ENCODE results near the gene TSR3.
A peak's percentile ranks its signal among the peaks of the same experiment; 100 is the strongest.

TSR3 gene

DNA sequence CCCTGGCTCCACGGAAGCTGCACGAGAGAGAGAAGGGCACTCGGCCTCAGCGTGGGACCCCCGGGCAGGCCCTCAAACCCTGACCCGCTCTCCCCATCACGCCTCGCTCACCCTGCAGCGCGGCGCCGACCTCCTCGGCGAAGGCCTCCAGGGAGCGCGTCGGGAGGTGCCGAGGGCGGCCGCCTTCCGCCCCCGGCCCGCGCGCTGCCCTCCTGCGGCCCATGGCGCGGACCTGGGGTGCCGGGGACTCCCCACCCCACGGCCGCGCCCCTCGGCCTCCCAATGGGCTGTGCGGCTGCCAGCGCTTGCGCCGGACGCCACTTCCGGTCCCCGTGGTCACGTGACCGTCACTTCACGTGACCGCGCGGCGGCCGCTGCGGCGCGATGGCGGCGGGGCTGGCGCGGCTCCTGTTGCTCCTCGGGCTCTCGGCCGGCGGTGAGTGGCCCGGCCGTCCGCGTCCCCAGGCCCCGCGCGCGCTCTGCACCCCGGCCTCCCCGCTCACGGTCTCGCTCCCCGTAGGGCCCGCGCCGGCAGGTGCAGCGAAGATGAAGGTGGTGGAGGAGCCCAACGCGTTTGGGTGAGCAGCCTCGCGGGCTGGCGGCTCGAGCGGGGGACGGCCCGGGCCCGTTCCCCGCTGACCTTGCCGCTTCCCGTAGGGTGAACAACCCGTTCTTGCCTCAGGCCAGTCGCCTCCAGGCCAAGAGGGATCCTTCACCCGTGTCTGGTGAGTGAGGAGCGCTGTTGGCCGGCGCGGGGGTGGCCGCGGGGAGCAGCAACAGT is at the start of gene TSR3, which contains the start of gene GNPTG:
TSS of gene TSR3 (minus strand) at position 297 of the 781 bp plus-strand sequence. CDS start at position 223, 74 bp downstream.
TSS of gene GNPTG (plus strand) at position 350 of the 781 bp plus-strand sequence. CDS start at position 385, 35 bp downstream.
- DNase-seq (ENCODE audit: low read depth), result peak; percentile 80

GRCh38 chr16:1401061-1401757 is 49.5 kb upstream of the TSR3 start:
- no peak for DNase-seq (ENCODE audit: low read depth)

DNA sequence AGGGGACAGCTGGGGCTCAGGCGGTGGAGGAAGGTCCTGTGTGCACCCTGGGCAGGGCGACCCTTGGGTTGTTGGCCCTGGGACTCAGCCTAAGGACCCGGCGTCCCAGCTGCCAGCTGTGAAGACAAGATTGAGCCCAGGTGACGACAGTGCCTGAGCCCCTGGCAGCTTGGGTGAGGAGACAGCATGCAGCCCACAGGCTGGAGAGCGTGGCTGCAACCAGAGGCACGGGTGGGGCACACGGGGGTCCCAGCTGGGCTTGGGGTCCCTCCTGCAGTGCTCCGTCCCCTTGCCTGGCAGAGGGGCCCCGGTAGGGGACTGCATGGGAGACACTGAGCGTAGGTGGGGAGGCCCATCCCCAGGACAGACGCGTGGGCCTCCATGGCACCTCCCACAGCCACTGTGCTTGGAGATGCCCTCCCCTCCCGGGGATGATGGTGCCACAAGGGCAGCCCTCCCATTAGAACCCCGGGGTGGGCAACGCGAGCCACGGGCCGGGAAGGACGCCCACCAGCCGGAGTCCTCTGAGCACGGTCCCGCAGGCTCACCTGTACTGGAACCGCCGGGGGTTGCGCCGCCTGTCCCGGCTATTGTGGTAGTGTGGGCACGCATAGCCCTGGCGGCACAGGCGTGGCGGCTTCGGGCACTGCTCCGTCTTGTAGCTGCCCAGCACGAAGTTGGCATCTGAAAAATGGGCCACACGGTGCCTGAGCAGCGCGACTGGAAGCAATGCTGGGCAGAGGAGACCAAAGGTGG is 47.3 kb upstream of the TSR3 start:
- DNase-seq (ENCODE audit: low read depth), result no peak

- no peak for DNase-seq (ENCODE audit: low read depth)
Observed at GRCh38 chr16:1398351-1398750, 46.7 kb upstream of the TSR3 start.

- no peak for DNase-seq (ENCODE audit: low read depth)
Observed at GRCh38 chr16:1397779-1398178, 46.1 kb upstream of the TSR3 start.

GRCh38 chr16:1395444-1396031 is 43.9 kb upstream of the TSR3 start:
- DNase-seq (ENCODE audit: low read depth), result no peak

- no peak for DNase-seq (ENCODE audit: low read depth)
Observed at GRCh38 chr16:1394367-1394951, 42.8 kb upstream of the TSR3 start.

GRCh38 chr16:1393613-1394176 is 42.0 kb upstream of the TSR3 start:
- DNase-seq (ENCODE audit: low read depth), result no peak

GRCh38 chr16:1392826-1393225 is 41.1 kb upstream of the TSR3 start:
- no peak for DNase-seq (ENCODE audit: low read depth)

DNA sequence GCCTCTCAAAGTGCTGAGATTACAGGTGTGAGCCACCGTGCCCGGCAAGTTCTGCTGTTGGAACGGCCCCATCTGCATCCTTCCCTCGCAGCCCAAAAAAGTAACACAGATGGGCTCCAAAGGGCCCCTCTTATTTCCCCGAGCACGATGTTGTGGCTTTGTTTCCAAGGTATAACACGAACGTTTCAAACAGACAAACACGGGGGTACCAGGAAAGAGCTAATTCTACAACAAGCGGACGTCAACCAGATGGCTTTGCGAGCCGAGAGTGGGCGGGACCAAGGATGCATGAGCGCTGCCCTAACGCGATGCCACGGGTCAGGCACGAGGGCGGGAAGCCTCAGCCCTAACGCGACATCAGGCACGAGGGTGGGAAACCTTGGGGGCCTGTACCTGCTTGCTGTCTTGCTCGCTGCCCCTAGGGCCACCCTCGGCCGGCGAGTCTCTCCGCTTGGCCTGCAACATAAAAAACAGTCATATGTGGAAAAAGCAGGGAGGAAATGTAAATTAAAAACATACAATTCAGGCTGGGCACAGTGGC is 38.6 kb upstream of the TSR3 start:
- no peak for DNase-seq (ENCODE audit: low read depth)

DNA sequence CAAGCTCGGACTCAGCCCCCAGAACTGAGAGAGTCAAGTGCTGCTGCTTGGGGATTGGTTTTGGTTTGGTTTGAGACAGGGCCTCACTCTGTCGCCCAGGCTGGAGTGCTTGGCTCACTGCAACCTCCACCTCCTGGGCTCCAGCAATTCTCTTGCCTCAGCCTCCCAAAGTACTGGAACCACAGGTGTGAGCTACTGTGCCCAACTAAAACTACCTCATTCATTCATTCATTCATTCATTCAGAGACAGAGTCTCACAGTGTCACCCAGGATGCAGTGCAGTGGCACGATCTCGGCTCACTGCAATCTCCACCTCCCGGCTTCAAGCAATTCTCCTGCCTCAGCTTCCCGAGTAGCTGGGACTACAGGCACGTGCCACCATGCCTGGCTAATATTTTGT is 38.1 kb upstream of the TSR3 start:
- no peak for DNase-seq (ENCODE audit: low read depth)

DNA sequence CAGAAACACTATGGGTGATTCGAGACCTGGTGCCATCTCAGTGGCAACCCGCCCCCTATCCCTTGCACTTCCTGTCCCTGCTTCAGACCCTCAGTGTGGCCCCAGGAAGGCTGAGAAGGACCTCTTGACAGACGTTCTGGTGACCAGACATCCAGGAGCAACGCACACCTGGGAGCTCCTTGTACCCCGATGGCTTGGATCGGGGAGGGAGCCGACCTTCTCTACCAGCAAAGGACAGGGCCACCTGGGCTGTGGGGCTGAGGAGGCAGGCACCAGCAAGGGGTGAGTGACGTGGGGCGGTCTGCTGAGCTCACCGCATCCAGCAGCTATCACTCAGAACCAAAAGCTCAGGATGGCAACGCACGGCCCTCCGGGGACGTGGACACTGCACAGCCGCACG is 35.7 kb upstream of the TSR3 start:
- no peak for DNase-seq (ENCODE audit: low read depth)

DNA sequence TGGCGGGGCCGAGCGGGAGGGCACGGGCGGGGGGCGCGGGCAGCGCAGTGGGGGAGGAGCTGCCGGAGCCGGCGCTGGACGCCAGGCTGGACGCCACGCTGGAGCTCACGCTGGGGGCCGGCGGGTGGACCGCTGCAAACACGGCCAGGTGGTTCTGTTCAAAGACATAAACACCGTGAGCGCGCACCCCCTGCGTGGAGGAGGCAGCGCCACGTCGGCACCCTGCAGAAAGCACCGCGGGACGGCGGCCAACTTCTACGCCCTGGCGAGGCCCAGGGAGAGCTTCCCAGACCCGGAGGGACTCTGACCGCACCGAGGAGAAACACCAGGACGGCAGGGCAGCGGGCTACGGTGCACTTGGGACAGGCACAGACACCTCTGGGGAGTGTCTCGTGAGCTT is 33.6 kb upstream of the TSR3 start:
- no peak for DNase-seq (ENCODE audit: low read depth)

- DNase-seq (ENCODE audit: low read depth), result no peak
Observed at GRCh38 chr16:1383556-1383955, 31.9 kb upstream of the TSR3 start.

DNA sequence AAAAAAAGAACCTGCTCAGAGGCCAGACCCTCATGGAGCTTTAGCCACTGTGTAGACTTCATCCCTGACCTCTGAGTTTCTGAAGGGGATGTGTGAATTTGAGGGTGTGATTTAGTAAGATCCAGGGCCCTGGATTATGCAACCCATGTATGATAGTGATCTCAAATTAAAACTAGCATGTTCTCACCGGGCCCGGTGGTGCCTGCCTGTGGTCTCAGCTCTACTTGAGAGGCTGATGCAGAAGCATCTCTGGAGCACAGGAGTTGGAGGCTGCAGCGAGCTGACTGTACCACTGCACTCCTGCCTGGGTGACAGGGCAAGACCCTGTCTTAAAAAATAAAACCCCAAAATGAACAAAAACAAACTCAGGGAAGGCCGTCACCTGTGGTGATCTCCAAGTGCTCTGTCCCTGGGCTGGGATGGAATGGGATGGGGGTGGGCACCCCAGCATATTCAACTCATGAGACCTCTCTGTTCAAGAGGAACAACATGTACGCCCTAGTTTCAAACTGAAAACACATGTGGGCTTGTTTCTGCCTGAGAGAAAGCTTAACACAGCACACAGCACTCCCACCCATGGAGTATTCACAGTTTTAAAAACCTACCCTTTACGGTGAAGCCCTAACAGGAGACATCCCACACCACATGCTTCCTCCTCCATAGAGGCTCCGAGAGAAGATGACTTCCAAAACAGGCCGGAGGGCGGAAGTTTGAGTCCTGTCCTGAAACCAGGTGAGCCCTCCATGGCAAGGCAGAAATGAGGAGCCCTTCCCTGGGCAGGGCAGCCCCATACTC is 30.1 kb upstream of the TSR3 start:
- no peak for DNase-seq (ENCODE audit: low read depth)

DNA sequence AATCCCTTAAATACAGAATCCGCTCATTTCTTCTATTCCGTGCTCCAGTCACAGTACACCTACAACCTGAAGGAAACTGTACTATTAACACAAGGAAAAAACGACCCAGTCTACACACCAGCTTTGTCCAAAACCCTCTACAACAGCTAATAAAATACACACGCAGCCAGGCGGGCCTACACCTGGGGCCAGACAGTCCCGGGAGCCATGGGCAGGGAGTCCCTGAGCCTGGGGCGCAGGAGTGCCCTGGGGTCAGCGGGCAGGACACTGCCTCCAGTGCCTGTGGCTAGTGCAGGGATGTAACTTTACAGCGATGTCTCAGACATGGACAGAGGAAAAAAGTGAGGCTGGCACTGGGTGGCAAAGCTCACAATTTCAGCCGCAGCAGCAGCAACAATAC is 28.5 kb upstream of the TSR3 start:
- DNase-seq (ENCODE audit: low read depth), result no peak

GRCh38 chr16:1379304-1380076 is 27.8 kb upstream of the TSR3 start:
- DNase-seq (ENCODE audit: low read depth), result peak; percentile 56

DNA sequence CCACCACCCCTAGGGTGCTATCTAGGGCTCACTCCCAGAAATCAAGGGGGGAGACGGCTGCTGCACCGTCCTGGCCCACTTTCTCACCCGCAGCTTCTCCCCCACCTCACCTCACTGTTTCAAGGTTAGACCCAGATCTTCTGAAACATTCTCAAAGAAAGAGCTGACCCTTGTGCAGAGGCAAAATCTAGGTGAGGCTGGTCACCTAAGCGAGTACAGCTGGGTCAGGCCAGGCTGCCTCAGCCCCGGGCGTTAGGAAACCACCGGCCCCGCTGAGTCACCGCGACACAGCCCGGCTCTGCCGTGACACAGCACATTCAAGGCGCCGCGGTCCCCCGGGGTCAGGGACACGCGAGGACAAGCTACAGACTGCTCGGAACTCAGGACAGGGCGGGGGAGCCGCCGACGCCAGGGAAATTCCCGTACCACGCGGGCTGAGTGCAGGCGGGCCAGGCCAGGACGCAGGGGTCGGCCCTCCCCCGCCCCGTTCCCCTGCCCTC is 27.2 kb upstream of the TSR3 start:
- DNase-seq (ENCODE audit: low read depth), result peak; percentile 60

- DNase-seq (ENCODE audit: low read depth), result no peak
Observed at GRCh38 chr16:1378087-1378803, 26.6 kb upstream of the TSR3 start.
